ENCODE measurements around the gene GALNT18.

Gene GALNT18

DNA sequence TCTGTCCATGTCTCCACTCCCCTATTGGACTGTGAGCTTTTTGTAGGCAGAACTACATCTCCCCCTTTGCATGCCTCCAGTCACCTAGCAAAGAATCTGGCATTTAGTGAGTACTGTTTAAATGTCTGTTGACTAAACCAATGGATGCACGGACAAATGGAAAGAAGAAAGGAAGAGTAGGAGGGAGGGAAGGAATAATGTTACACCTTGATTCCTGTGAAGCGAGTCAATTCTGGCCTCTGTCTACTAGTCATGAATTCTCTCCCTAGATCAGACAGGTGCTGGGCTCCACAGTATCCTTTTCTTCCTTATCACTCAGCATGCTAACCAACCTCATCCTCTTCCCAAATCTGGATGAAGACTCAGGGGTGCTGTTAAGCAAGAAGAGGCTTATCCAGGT, 33.6 kb downstream of the GALNT18 start:
- no peak for DNase-seq (ENCODE audit: low read depth, low spot score)

DNA sequence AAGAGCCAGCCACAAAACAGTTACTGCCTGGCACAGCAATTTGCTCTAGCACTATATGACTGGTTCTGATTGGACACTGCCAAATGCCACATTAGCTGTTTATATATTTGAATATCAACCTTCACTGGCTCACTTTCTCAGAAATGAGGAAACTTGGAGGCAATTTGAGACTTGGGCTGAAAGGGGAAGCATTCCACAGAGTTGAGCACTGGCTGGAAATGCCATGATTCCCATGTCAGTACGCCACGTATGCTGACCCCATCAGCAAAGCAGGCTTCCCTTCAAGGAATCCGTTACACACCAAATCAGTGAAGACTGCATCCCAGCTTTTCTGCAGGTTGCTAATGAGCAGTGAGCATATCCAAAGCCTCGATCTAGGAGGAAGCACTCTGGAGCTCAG, 34.7 kb downstream of the GALNT18 start:
- no peak for DNase-seq (ENCODE audit: low read depth, low spot score)

- DNase-seq (ENCODE audit: low read depth, low spot score), result no peak
These were observed 35.3 kb downstream of the GALNT18 start for GRCh38 chr11:11586465-11586864.

GRCh38 chr11:11584937-11585336, 36.9 kb downstream of the GALNT18 start:
- DNase-seq (ENCODE audit: low read depth, low spot score), result no peak

- DNase-seq (ENCODE audit: low read depth, low spot score), result no peak
These were observed 37.3 kb downstream of the GALNT18 start for GRCh38 chr11:11584530-11584810.

GRCh38 chr11:11583801-11584529, 37.8 kb downstream of the GALNT18 start:
- no peak for DNase-seq (ENCODE audit: low read depth, low spot score)

- no peak for DNase-seq (ENCODE audit: low read depth, low spot score)
These were observed 39.6 kb downstream of the GALNT18 start for GRCh38 chr11:11582011-11582701.

DNA sequence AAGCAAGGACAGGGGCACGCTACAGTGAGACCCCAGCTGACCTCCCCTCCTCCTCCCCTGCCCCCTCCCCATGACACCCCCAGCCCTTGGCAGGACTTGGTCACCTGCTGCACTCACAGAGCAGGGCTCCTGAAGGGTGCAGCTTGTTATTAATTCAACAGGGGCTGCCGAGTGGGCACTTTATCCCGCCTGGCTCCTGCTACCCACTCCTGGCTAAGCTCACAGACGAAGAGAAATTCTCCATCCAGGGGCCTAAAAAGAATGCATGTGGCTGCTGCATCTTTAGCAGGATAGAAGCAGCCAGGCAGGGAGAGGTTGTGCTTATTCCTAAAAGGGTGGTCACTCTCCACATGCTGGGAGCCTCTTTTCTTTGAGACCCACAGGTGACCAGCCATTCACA, 40.3 kb downstream of the GALNT18 start:
- no peak for DNase-seq (ENCODE audit: low read depth, low spot score)

GRCh38 chr11:11580841-11581411, 40.9 kb downstream of the GALNT18 start:
- no peak for DNase-seq (ENCODE audit: low read depth, low spot score)

DNA sequence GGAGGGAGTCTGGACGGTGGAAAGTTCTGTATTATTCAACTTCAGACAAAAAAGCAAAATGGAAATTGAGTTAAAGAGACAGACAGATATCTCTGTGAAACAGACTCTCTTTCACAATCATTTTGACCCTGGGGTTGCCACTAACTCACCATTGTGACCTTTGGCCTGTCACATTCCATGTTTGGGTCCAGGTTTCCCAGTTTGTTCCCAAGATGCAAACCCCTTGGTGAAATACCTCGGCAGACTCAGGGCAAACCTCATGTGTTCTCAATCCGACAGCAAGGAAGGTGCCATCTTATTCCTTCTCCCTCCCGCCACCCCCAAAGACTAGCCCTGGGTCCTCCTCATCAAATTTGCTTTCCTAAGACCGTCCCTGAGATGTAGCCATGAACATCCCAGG, 41.8 kb downstream of the GALNT18 start:
- no peak for DNase-seq (ENCODE audit: low read depth, low spot score)

DNA sequence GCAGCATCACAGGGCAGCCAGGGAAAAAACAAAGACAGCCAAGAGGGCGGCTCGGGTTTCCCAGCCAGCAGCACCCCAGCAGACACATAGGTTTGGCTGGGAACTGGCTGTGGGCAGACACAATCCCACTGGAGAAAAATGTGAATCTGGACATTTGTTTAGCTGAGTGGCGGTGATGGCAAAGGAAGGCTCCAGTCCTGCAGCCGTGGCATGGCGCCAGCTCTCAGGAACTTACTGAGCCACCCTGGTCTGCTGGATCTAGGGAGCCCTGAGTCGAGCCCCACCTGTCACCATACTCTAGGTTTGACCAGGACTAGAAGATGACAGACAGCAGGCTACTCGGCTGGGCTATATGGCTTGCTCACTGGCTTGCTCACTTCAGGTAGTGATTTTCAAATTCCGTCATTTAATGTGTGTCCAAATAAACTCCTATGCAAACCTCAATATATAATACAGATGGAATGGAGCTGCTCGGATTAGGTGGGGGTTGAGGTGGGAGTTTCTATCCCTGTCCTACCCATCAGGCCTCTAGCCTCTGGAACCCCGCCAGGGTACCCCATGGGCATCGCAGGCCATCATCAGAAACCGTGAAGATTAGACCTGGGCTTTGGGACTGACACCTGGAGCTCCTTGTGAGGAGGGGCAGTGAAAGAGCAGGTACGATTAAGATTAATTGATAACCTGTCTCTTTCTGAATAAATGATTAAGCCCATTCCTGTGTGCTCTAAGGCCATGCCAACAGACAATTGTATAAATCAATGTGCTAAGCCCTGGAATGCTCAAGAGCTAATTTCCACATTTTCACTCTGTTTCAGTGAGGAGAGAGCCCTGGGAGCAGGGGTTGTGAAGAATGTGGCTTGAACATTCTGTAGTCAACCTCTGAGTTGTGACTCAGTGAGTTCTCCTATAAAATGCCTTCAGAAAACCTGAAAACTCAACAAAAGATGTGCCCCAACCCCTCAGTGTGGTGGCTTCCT, 42.5 kb downstream of the GALNT18 start:
- no peak for DNase-seq (ENCODE audit: low read depth, low spot score)

GRCh38 chr11:11577932-11578911, 43.6 kb downstream of the GALNT18 start:
- DNase-seq (ENCODE audit: low read depth, low spot score), result no peak

GRCh38 chr11:11577251-11577855, 44.5 kb downstream of the GALNT18 start:
- DNase-seq (ENCODE audit: low read depth, low spot score), result no peak

DNA sequence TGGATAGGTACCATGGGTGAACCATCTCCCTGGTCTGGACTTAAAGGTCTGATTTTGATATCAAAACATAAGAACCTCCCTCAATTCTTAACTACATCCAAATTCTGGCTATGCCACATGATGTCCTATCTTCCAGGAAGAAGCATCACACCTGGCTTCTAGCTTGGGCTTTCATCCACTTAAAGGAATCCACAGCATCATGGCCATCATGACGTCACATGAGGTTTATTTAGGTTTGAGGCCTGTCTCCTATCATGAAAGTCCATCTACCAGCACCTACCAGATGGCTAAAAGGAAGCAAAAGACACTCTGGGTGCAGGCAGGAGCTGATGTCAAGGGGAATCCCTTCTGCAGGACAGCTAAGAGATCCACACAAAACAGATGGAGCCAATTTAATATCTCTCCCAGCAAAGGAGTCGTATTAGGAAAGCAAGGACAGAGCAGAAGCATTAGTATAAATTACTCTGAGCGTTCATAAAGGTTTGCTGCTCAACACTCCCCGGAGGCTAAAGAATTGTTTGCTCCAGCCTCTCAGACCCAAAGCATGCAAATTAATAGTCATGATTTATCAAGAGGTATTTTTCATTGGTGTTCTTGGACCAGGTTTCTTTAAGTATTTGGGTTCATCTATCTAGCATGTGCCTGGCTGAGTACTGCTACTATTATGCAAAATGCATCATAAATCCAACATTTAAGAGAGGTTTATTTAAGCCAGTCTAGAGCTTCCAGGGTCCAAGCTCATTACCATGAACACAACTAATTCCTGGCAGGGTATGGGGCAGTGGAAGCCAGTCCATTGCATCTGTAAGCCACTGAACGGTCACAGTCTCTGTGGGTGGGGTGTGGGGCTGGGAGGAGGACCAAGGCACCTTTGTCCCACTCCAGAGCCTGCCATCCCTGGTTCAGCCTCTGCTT, 47.2 kb downstream of the GALNT18 start:
- no peak for DNase-seq (ENCODE audit: low read depth, low spot score)

DNA sequence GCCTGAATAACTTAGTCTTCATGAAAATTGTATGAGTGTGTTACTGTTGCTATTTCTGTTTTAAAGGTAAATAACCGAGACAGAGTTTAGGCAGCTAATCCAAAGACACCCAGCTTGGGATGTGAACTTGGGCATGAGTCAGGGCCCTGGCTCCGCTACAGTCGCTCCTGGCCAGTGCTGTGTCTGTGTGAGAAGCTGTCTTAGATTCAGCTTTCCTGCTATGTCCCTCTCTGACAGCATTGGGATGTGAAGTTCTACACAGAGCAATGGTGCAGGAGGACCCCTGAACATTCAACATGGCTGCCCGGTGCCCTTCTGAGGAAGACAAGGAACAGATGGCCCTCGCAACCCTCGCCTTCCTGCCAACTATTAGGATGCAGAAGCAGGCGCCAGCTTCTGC, 49.4 kb downstream of the GALNT18 start:
- DNase-seq (ENCODE audit: low read depth, low spot score), result no peak

GRCh38 chr11:11571893-11572292, 49.9 kb downstream of the GALNT18 start:
- DNase-seq (ENCODE audit: low read depth, low spot score), result no peak

- DNase-seq (ENCODE audit: low read depth, low spot score), result no peak
These were observed 51.0 kb downstream of the GALNT18 start for GRCh38 chr11:11570823-11571222.

- DNase-seq (ENCODE audit: low read depth, low spot score), result no peak
These were observed 51.8 kb downstream of the GALNT18 start for GRCh38 chr11:11569936-11570491.

DNA sequence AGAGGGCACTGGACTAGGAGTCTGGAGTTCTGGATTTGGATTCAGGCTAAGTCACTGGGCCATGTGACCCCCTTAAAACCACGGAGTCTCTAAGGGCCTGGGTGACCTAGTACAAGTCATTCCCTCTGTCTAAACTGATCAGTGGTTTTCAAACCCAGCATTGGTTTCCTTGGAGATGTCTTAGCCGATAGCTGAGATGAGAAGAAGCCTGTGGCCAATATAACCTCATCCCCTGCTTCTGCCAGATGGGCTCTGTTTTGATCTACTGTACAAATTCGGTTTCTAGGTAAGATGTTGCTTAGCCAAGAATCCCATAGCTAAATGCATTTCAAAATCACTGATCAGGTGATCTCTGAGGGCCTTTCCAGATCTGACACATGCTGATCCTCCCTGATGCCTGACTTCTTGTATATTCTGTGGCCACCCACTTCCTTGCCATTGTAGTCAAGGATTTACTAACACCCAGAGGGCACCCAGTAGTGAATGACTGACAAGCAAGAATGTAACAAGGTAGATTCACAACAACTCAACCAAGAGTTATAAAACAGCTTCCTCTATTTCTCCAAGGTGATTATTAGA, 53.1 kb downstream of the GALNT18 start:
- no peak for DNase-seq (ENCODE audit: low read depth, low spot score)
